ENCODE results near the gene ARID1A. TPM values are rescaled to one million over a fixed set of nuclear protein-coding genes. Genes with fewer than 3 reads are reported as not detected.

The ARID1A gene
- total and polyA plus RNA-seq, 2 experiments from 2014 or later = 50.0 to 104 TPM

GRCh38 chr1:26788836-26789611, 93.2 kb downstream of the ARID1A start:
- Mint-ChIP-seq H3K27me3 (ENCODE audit: insufficient read depth, low read depth, poor library complexity) (peaks cover 14% of the 10 kb centered on the region), H3K27ac (peak overlapping the region; percentile 18), H3K4me3 (peak overlapping the region; percentile 94), H3K36me3 (ENCODE audit: low read depth) (no peaks in the 10 kb centered on the region; the same call in 1 of the 3 replicates), H3K9me3 (no peaks in the 10 kb centered on the region; the same call in 1 of the 3 replicates), H3K4me1 (peaks cover 34% of the 10 kb centered on the region)
- Histone ChIP-seq H3K4me3 (peak overlapping the region; percentile 99), H3K79me2 (replicated peaks; ENCODE audit: insufficient read depth) (no peaks in the 10 kb centered on the region), H3F3A (replicated peaks; ENCODE audit: low read depth) (peaks cover 16% of the 10 kb centered on the region; the same call in 1 of the 2 replicates), H2AFZ (peak overlapping the region; percentile 89; the same call in 1 of the 2 replicates), H3K4me1 (ENCODE audit: insufficient read depth) (peaks cover 26% of the 10 kb centered on the region), H4K20me1 (replicated peaks; ENCODE audit: insufficient read depth) (peaks cover 4% of the 10 kb centered on the region), H3K27me3 (ENCODE audit: insufficient read depth) (no peaks in the 10 kb centered on the region), H3K4me2 (peak overlapping the region; percentile 97), H3K9me2 (ENCODE audit: insufficient read depth) (no peaks in the 10 kb centered on the region), H3K36me3 (ENCODE audit: insufficient read depth) (no peaks in the 10 kb centered on the region), H3K27ac (ENCODE audit: low read depth) (peak overlapping the region; percentile 93; the same call in 1 of the 2 replicates)
- TF ChIP-seq, protein P1, sequence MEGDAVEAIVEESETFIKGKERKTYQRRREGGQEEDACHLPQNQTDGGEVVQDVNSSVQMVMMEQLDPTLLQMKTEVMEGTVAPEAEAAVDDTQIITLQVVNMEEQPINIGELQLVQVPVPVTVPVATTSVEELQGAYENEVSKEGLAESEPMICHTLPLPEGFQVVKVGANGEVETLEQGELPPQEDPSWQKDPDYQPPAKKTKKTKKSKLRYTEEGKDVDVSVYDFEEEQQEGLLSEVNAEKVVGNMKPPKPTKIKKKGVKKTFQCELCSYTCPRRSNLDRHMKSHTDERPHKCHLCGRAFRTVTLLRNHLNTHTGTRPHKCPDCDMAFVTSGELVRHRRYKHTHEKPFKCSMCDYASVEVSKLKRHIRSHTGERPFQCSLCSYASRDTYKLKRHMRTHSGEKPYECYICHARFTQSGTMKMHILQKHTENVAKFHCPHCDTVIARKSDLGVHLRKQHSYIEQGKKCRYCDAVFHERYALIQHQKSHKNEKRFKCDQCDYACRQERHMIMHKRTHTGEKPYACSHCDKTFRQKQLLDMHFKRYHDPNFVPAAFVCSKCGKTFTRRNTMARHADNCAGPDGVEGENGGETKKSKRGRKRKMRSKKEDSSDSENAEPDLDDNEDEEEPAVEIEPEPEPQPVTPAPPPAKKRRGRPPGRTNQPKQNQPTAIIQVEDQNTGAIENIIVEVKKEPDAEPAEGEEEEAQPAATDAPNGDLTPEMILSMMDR (conservative IDR thresholded peaks at IDR 0.05; ENCODE audit: low read depth in 2 of 2) = peak; percentile 90 to 97
- TF ChIP-seq NANOG (IDR thresholded peaks at IDR 0.05; ENCODE audit: borderline replicate concordance) (no peak), ZNF114 (CRISPR knock-in tag; IDR thresholded peaks at IDR 0.05) (no peak), STAT1 (IDR thresholded peaks at IDR 0.05; ENCODE audit: unreplicated experiment) (no peak)
- TF ChIP-seq, protein P2, sequence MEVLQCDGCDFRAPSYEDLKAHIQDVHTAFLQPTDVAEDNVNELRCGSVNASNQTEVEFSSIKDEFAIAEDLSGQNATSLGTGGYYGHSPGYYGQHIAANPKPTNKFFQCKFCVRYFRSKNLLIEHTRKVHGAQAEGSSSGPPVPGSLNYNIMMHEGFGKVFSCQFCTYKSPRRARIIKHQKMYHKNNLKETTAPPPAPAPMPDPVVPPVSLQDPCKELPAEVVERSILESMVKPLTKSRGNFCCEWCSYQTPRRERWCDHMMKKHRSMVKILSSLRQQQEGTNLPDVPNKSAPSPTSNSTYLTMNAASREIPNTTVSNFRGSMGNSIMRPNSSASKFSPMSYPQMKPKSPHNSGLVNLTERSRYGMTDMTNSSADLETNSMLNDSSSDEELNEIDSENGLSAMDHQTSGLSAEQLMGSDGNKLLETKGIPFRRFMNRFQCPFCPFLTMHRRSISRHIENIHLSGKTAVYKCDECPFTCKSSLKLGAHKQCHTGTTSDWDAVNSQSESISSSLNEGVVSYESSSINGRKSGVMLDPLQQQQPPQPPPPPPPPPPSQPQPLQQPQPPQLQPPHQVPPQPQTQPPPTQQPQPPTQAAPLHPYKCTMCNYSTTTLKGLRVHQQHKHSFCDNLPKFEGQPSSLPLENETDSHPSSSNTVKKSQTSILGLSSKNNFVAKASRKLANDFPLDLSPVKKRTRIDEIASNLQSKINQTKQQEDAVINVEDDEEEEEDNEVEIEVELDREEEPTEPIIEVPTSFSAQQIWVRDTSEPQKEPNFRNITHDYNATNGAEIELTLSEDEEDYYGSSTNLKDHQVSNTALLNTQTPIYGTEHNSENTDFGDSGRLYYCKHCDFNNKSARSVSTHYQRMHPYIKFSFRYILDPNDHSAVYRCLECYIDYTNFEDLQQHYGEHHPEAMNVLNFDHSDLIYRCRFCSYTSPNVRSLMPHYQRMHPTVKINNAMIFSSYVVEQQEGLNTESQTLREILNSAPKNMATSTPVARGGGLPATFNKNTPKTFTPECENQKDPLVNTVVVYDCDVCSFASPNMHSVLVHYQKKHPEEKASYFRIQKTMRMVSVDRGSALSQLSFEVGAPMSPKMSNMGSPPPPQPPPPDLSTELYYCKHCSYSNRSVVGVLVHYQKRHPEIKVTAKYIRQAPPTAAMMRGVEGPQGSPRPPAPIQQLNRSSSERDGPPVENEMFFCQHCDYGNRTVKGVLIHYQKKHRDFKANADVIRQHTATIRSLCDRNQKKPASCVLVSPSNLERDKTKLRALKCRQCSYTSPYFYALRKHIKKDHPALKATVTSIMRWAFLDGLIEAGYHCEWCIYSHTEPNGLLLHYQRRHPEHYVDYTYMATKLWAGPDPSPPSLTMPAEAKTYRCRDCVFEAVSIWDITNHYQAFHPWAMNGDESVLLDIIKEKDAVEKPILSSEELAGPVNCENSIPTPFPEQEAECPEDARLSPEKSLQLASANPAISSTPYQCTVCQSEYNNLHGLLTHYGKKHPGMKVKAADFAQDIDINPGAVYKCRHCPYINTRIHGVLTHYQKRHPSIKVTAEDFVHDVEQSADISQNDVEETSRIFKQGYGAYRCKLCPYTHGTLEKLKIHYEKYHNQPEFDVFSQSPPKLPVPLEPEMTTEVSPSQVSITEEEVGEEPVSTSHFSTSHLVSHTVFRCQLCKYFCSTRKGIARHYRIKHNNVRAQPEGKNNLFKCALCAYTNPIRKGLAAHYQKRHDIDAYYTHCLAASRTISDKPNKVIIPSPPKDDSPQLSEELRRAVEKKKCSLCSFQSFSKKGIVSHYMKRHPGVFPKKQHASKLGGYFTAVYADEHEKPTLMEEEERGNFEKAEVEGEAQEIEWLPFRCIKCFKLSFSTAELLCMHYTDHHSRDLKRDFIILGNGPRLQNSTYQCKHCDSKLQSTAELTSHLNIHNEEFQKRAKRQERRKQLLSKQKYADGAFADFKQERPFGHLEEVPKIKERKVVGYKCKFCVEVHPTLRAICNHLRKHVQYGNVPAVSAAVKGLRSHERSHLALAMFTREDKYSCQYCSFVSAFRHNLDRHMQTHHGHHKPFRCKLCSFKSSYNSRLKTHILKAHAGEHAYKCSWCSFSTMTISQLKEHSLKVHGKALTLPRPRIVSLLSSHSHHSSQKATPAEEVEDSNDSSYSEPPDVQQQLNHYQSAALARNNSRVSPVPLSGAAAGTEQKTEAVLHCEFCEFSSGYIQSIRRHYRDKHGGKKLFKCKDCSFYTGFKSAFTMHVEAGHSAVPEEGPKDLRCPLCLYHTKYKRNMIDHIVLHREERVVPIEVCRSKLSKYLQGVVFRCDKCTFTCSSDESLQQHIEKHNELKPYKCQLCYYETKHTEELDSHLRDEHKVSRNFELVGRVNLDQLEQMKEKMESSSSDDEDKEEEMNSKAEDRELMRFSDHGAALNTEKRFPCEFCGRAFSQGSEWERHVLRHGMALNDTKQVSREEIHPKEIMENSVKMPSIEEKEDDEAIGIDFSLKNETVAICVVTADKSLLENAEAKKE (CRISPR knock-in tag; IDR thresholded peaks at IDR 0.05) = no peak
- ATAC-seq (peak; percentile 17), DNase-seq (ENCODE audit: low spot score) (peak; percentile 93)

Measured in GM23338 (cell line).